Measurements from ENCODE around the gene CSAG2.
"Not testable (repeated sequence)": the region's sequence is repeated elsewhere in the genome, so short reads cannot be mapped to it uniquely, and the experiment has no call there.

The CSAG2 gene

DNA sequence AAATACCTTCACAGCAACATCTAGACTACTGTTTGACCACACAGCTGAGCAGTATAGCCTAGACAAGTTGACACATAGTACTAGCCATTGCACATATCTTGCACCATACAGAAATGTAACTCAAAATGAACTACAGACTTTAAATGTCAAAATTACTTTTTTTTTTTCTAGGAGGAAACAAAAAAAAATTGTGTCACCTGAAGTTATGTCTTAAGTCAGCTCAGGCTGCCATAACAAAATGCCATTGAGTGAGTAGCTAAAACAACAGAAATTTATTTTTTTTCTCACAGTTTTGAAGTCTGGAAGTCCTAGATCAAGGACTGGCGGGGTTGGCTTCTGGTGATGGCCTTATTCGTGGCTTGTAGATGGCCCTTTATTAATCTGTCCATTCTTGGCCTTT lies at the start of gene CSAG2:
TSS of gene CSAG2 (minus strand) at position 101 of the 400 bp plus-strand sequence. CDS start 161 bp downstream, outside the sequence.
- not testable (repeated sequence) for DNase-seq (ENCODE audit: low read depth)

DNA sequence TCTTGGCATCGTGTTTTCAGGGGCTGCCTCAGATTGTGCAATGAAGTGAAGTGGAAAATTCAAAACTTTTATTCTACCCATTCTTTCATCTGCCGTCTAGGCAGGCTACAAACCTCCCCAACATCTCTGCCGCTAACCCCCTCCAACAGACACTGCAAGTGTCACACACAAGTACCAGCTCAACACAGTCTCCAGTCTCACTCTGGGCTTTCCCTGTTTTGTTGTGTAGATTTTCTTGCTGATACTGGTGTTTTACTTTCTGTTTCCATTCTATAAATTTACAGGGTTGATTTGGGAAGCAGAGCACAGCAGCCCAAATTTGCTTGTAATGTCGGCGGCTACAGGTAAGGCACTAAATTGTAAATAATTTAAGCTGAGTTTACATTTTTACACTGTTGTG lies 45.8 kb upstream of the CSAG2 start:
- DNase-seq (ENCODE audit: low read depth), result not testable (repeated sequence)

GRCh38 chrX:152753686-152754650 lies 44.9 kb upstream of the CSAG2 start, which contains the start of gene MAGEA2:
TSS of gene MAGEA2 (minus strand) at chrX:152753842. CDS start at chrX:152751363, 2,479 bp downstream.
- not testable (repeated sequence) for DNase-seq (ENCODE audit: low read depth)

GRCh38 chrX:152738560-152738959 lies 29.5 kb upstream of the CSAG2 start:
- DNase-seq (ENCODE audit: low read depth), result no peak

DNA sequence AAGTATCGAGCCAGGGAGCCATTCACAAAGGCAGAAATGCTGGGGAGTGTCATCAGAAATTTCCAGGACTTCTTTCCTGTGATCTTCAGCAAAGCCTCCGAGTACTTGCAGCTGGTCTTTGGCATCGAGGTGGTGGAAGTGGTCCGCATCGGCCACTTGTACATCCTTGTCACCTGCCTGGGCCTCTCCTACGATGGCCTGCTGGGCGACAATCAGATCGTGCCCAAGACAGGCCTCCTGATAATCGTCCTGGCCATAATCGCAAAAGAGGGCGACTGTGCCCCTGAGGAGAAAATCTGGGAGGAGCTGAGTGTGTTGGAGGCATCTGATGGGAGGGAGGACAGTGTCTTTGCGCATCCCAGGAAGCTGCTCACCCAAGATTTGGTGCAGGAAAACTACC lies 27.5 kb upstream of the CSAG2 start:
- not testable (repeated sequence) for DNase-seq (ENCODE audit: low read depth)

DNA sequence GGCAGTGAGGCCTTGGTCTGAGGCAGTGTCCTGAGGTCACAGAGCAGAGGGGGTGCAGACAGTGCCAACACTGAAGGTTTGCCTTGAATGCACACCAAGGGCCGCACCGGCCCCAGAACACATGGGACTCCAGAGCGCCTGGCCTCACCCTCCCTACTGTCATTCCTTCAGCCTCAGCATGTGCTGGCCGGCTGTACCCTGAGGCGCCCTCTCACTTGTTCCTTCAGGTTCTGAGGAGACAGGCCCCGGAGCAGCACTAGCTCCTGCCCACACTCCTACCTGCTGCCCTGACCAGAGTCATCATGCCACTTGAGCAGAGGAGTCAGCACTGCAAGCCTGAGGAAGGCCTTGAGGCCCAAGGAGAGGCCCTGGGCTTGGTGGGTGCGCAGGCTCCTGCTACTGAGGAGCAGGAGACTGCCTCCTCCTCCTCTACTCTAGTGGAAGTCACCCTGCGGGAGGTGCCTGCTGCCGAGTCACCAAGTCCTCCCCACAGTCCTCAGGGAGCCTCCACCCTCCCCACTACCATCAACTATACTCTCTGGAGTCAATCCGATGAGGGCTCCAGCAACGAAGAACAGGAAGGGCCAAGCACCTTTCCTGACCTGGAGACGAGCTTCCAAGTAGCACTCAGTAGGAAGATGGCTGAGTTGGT lies 26.9 kb upstream of the CSAG2 start:
- DNase-seq (ENCODE audit: low read depth), result no peak

DNA sequence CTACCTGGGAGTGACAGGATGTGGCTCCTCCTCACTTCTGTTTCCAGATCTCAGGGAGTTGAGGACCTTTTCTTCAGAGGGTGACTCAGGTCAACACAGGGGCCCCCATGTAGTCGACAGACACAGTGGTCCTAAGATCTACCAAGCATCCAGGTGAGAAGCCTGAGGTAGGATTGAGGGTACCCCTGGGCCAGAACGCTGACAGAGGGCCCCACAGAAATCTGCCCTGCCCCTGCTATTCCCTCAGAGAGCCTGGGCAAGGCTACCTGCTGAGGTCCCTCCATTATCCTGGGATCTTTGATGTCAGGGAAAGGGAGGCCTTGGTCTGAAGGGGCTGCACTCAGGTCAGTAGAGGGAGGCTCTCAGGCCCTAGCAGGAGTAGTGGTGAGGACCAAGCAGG lies 26.0 kb upstream of the CSAG2 start:
- DNase-seq (ENCODE audit: low read depth), result no peak

DNA sequence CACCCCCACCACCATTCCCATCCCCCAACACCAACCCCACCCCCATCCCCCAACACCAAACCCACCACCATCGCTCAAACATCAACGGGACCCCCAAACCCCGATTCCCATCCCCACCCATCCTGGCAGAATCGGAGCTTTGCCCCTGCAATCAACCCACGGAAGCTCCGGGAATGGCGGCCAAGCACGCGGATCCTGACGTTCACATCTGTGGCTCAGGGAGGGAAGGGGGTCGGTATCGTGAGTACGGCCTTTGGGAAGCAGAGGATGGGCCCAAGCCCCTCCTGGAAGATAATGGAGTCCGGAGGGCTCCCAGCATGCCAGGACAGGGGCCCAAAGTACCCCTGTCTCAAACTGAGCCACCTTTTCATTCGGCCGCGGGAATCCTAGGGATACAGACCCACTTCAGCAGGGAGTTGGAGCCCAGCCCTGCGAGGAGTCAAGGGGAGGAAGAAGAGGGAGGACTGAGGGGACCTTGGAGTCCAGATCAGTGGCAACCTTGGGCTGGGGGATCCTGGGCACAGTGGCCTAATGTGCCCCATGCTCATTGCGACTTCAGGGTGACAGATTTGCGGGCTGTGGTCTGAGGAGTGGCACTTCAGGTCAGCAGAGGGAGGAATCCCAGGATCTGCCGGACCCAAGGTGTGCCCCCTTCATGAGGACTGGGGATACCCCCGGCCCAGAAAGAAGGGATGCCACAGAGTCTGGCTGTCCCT lies 25.2 kb upstream of the CSAG2 start:
- DNase-seq (ENCODE audit: low read depth), result not testable (repeated sequence)

- no peak for DNase-seq (ENCODE audit: low read depth)
Measured at GRCh38 chrX:152733261-152733975, 24.3 kb upstream of the CSAG2 start, which contains the start of the genes CSAG1 and MAGEA12. TSS of gene CSAG1 (minus strand) at chrX:152733721. CDS start at chrX:152732460, 1,261 bp downstream. TSS of gene MAGEA12 (plus strand) at chrX:152733757. CDS start at chrX:152736162, 2,405 bp downstream.

- no peak for DNase-seq (ENCODE audit: low read depth)
Measured at GRCh38 chrX:152725409-152725808, 16.3 kb upstream of the CSAG2 start.

DNA sequence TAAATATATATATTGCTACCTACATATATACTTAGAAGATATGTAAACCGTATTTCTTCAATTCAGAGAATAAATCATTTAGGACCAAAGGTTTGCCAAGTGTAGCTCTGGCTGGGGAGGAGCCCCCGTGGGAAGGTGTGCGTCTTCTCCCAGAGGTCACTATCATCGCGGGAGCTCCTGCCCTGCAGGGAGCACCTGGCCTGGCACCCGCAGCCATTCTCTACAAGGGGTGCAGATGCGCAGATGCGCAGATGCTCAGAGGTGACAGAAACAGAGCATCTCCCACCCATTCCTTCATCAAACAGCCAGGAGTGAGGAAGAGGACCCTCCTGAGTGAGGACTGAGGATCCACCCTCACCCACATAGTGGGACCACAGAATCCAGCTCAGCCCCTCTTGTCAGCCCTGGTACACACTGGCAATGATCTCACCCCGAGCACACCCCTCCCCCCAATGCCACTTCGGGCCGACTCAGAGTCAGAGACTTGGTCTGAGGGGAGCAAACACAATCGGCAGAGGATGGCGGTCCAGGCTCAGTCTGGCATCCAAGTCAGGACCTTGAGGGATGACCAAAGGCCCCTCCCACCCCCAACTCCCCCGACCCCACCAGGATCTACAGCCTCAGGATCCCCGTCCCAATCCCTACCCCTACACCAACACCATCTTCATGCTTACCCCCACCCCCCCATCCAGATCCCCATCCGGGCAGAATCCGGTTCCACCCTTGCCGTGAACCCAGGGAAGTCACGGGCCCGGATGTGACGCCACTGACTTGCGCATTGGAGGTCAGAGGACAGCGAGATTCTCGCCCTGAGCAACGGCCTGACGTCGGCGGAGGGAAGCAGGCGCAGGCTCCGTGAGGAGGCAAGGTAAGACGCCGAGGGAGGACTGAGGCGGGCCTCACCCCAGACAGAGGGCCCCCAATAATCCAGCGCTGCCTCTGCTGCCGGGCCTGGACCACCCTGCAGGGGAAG lies 5.0 kb upstream of the CSAG2 start, which contains the start of gene MAGEA2B:
TSS of gene MAGEA2B (plus strand) at position 814 of the 973 bp plus-strand sequence. CDS start 2,479 bp downstream, outside the sequence.
- not testable (repeated sequence) for DNase-seq (ENCODE audit: low read depth)

DNA sequence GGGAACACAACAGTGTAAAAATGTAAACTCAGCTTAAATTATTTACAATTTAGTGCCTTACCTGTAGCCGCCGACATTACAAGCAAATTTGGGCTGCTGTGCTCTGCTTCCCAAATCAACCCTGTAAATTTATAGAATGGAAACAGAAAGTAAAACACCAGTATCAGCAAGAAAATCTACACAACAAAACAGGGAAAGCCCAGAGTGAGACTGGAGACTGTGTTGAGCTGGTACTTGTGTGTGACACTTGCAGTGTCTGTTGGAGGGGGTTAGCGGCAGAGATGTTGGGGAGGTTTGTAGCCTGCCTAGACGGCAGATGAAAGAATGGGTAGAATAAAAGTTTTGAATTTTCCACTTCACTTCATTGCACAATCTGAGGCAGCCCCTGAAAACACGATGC lies 4.1 kb upstream of the CSAG2 start:
- DNase-seq (ENCODE audit: low read depth), result not testable (repeated sequence)

DNA sequence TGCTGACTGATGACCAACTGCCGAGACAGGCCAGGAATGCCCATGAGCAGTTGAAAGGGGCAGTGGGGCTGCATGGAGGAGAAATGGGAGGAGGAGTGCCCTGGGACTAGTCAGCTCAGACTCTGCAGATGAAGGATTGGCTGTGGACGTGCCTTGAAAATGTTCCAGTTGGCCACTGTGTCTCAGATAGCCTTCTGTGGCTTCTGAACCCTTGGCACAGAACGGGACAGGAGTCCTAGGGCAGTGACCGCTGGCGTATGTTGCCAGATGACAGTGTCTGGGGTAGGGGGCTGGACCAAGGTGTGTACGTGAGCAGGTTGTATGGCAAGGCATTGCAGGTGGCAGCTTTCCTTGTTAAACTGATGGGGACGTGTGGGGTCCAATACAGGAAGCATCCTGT lies 2.6 kb downstream of the CSAG2 start:
- DNase-seq (ENCODE audit: low read depth), result not testable (repeated sequence)

DNA sequence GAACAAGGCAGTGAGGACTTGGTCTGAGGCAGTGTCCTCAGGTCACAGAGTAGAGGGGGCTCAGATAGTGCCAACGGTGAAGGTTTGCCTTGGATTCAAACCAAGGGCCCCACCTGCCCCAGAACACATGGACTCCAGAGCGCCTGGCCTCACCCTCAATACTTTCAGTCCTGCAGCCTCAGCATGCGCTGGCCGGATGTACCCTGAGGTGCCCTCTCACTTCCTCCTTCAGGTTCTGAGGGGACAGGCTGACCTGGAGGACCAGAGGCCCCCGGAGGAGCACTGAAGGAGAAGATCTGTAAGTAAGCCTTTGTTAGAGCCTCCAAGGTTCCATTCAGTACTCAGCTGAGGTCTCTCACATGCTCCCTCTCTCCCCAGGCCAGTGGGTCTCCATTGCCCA lies 8.7 kb downstream of the CSAG2 start:
- not testable (repeated sequence) for DNase-seq (ENCODE audit: low read depth)

- DNase-seq (ENCODE audit: low read depth), result not testable (repeated sequence)
Measured at GRCh38 chrX:152697952-152698931, 10.8 kb downstream of the CSAG2 start, which contains the start of gene MAGEA3. TSS of gene MAGEA3 (plus strand) at chrX:152698794. CDS start at chrX:152700833, 2,039 bp downstream.

DNA sequence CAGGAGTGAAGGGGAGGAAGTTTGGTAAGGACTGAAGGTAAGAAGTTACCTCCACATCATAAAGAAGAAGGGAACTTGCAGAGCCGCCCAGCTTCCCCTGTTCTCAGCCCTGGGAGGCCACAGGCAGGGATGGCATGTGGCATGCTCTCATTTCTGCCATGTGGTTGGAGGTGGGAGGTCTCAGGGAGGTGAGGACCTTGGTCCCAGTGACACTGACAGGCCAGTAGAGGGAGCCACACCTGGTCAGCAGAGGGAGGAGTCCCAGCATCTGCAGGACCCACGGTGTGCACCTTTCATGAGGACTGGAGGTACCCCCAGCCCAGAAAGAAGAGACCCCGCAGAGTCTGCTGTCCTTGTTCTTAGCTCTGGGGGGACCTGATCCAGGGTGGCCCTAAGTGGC lies 28.1 kb downstream of the CSAG2 start:
- DNase-seq (ENCODE audit: low read depth), result not testable (repeated sequence)

GRCh38 chrX:152674652-152675051 lies 34.4 kb downstream of the CSAG2 start:
- DNase-seq (ENCODE audit: low read depth), result not testable (repeated sequence)

DNA sequence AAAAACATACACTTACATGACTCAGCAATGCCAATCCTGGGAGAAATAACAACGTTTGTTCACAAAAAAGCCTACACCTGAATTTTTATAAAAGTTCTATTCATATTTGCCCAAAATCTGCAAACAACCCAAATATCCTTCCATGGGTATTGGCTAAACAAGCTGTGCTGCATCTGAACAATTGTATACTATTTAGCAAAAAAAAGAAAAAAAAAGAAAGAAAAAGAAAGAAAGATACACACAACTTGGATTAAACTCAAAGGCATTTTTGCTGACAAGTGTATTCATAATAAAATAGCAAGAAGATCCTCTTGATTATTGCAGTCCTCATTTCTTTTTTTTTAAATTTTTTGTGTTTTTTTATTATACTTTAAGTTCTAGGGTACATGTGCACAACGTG lies 34.9 kb downstream of the CSAG2 start:
- DNase-seq (ENCODE audit: low read depth), result no peak

DNA sequence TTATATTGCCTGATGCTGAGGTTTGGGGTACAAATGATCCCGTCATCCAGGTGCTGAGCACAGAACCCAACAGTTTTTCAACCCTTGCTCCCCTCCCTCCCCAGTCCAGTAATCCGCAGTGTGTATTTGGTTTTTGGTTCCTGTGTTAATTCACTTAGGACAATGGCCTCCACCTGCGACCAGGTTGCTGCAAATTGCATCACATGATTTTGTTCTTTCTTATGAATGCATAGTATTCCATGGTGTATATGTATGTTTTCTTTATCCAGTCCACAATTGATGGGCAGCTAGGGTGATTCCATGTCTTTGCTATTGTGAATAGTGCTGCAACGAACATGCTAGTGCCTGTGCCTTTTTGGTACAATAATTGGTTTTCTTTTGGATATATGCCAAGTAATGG lies 46.0 kb downstream of the CSAG2 start:
- DNase-seq (ENCODE audit: low read depth), result no peak

Measured in stimulated activated CD8-positive, alpha-beta memory T cell treated with anti-CD3 and anti-CD28 coated beads, Interleukin-15, amount 100 ng/mL, for 1 hour (primary cell).